ENCODE measurements around the gene CAPS. TPM values are rescaled to one million over a fixed set of nuclear protein-coding genes. Genes with fewer than 3 reads are reported as not detected.

CAPS gene
- total and polyA plus RNA-seq, 4 donors: 90.2 to 360 (median 223) TPM

DNA sequence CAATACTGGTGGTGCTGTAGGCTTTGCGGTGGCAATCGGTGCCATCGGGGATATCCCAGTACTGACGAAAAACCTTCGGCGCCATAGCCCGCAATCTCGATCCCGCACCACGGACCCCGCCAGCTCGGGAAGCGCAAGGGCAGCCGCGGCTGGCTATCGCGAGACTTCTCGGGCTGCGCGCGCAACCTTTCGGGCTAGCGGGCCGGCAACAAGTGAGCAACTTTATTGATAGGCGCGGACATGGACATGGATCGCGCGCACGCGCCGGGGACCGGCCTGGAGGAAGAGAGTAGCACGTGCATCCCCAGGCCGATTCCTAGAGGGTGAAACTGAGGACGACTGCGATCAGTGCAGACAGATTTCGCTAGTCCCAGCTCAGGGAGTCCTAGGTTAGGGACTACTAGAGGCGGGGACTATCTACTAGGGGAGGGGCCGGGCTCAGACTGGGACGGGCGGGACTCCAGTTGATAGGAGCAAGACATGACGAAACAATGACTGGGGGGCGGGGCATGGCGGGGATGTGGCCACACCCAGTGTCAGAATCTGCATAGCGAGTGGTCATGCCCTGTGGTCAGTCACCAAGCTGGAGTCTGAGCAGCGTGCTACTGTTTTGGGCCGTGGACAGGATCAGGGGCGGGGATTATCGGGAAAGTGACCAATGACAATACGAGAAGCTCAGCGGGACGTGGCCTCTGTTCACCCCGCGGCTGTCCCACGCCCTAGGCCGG lies 10.3 kb upstream of the CAPS start, which contains the start of gene NDUFA11:
TSS of gene NDUFA11 (minus strand) at position 167 of the 728 bp plus-strand sequence. CDS start at position 85, 82 bp downstream.
- peak within 1 kb of the TSS; percentile 93 for H3K27ac ChIP-seq (ENCODE audit: low read depth in 1 of 2, low read length in 1 of 2)
- WGBS, 2 donors: 0% methylated on average over 57 of the region's 57 CpGs
- peak within 1 kb of the TSS; percentile 88 for H3K4me3 ChIP-seq
- TF ChIP-seq CTCF (IDR thresholded peaks at IDR 0.05; ENCODE audit: control extremely low read depth, extremely low read depth): no peak
- H3K9me3 ChIP-seq (ENCODE audit: control insufficient read depth in 4 of 4, insufficient read depth in 3 of 4, low read length in 3 of 4): no peaks in the 10 kb centered on the region
- peaks cover 0 to 16% (median 0%) of the 10 kb centered on the region in 5 donors for H3K4me1 ChIP-seq (ENCODE audit: control insufficient read depth in 5 of 5, insufficient read depth in 5 of 5, low read length in 5 of 5)
- DNase-seq (peak; percentile 98 to 99 (median 98)), ATAC-seq (ENCODE audit: insufficient read depth, low FRiP score) (peak; percentile 74)
- peaks cover 2 to 9% (median 3%) of the 10 kb centered on the region in 4 donors for H3K36me3 ChIP-seq (ENCODE audit: control insufficient read depth in 4 of 4, insufficient read depth in 4 of 4, low read length in 4 of 4)
- H3K9ac ChIP-seq (ENCODE audit: insufficient read depth in 1 of 2, low read length in 2 of 2): peak within 1 kb of the TSS; percentile 71 to 99
- H3K27me3 ChIP-seq (ENCODE audit: control insufficient read depth in 3 of 3, insufficient read depth in 3 of 3, low read length in 2 of 3): no peaks in the 10 kb centered on the region

DNA sequence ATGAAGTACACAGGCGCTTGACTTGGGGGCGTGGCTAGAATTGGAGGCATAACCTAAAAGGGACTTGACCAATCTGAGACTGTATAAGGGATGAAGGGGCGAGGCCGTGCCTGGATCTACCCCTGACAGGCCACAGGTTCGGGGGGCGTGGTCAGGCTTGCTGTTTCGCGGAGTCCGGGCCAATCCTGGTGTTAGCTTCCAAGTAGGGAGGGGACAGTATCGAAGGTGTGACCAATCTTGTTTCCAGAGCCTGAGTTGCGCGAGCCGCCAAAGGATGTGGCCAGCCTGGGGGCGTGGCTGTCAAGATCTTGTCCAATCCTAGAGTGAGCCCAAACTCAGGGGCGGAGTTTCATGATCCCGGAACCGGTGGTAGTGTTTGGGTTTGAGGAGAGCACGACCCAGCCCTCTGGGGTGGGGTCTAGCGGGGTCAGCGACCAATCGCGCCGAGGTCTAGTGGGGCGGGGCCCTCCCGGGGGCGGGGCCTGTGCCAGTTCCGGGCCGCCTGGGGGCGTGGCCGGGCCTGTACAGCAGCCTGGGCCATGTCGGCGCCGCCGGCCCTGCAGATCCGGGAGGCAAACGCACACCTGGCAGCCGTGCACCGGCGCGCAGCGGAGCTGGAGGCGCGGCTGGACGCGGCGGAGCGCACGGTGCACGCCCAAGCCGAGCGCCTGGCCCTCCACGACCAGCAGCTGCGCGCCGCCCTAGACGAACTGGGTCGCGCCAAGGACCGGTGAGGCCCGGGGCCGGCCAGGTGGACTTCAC lies 9.5 kb upstream of the CAPS start, which contains the start of gene VMAC:
TSS of gene VMAC (plus strand) at position 521 of the 762 bp plus-strand sequence. CDS start at position 540, 19 bp downstream.
- 0% methylated on average over 55 to 61 of the region's 61 CpGs for WGBS, 2 donors
- Histone ChIP-seq H3K27ac (ENCODE audit: low read depth in 1 of 2, low read length in 1 of 2) (peak within 1 kb of the TSS; percentile 93), H3K4me1 (ENCODE audit: control insufficient read depth in 5 of 5, insufficient read depth in 5 of 5, low read length in 5 of 5) (peaks cover 0 to 16% (median 0%) of the 10 kb centered on the region in 5 donors), H3K9ac (ENCODE audit: insufficient read depth in 1 of 2, low read length in 2 of 2) (peak within 1 kb of the TSS; percentile 46 to 71), H3K4me3 (peak within 1 kb of the TSS; percentile 88), H3K9me3 (ENCODE audit: control insufficient read depth in 4 of 4, insufficient read depth in 3 of 4, low read length in 3 of 4) (no peaks in the 10 kb centered on the region), H3K36me3 (ENCODE audit: control insufficient read depth in 4 of 4, insufficient read depth in 4 of 4, low read length in 4 of 4) (peaks cover 2 to 12% (median 5%) of the 10 kb centered on the region in 4 donors), H3K27me3 (ENCODE audit: control insufficient read depth in 3 of 3, insufficient read depth in 3 of 3, low read length in 2 of 3) (no peaks in the 10 kb centered on the region)
- ATAC-seq (ENCODE audit: insufficient read depth, low FRiP score) (peak; percentile 88), DNase-seq (peak; percentile 100)
- TF ChIP-seq CTCF (IDR thresholded peaks at IDR 0.05; ENCODE audit: control extremely low read depth, extremely low read depth): no peak

DNA sequence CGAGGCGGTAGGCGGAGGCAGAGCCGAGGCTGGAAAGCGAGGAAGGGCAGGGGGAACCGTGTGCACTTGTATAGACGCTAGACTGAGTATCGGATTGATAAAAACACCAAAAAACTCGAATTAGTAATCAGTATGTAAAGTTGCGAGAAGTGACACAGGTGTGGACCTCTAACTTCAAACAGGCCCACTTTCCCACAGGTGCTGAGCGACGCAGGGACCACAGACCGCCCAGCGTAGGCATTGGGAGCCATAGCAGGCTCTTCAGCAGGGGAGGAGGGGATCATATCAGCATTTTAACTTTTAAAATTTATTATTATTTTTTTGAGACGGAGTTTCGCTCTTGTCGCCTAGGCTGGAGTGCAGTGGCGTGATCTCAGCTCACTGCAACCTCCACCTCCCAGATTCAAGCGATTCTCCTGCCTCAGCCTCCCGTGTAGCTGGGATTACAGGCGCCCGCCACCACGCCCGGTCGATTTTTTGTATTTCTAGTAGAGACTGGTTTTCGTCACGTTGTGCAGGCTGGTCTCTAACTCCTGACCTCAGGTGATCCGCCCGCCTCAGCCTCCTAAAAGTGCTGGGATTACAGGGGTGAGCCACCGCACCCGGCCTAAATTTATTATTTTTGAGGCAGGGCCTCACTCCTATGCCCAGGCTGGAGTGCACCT lies 8.8 kb upstream of the CAPS start:
- H3K4me1 ChIP-seq (ENCODE audit: control insufficient read depth in 5 of 5, insufficient read depth in 5 of 5, low read length in 5 of 5): peaks cover 0 to 16% (median 0%) of the 10 kb centered on the region in 5 donors
- 47 to 51% methylated on average over 31 of the region's 31 CpGs for WGBS, 2 donors

More for the DNA sequence above, 8.8 kb upstream of the CAPS start:
- Histone ChIP-seq H3K4me3 (peak overlapping the region; percentile 71), H3K36me3 (ENCODE audit: control insufficient read depth in 4 of 4, insufficient read depth in 4 of 4, low read length in 4 of 4) (peaks cover 0 to 10% (median 5%) of the 10 kb centered on the region in 4 donors), H3K27me3 (ENCODE audit: control insufficient read depth in 3 of 3, insufficient read depth in 3 of 3, low read length in 2 of 3) (no peaks in the 10 kb centered on the region), H3K9ac (ENCODE audit: insufficient read depth in 1 of 2, low read length in 2 of 2) (peak overlapping the region; percentile 8 to 46), H3K27ac (ENCODE audit: low read depth in 1 of 2, low read length in 1 of 2) (peak overlapping the region; percentile 87 to 89), H3K9me3 (ENCODE audit: control insufficient read depth in 4 of 4, insufficient read depth in 3 of 4, low read length in 3 of 4) (no peaks in the 10 kb centered on the region)
- TF ChIP-seq CTCF (IDR thresholded peaks at IDR 0.05; ENCODE audit: control extremely low read depth, extremely low read depth): no peak
- DNase-seq (no peak), ATAC-seq (ENCODE audit: insufficient read depth, low FRiP score) (no peak)
